HS-5 (cell line): ENCODE results near the gene SHMT1.

Source experiments
- DNase-seq: peaks from one replicate; pipeline ENCODE4 v3.0.0-alpha.2; 2012; ENCODE audit warnings: low read depth

SHMT1 gene

DNA sequence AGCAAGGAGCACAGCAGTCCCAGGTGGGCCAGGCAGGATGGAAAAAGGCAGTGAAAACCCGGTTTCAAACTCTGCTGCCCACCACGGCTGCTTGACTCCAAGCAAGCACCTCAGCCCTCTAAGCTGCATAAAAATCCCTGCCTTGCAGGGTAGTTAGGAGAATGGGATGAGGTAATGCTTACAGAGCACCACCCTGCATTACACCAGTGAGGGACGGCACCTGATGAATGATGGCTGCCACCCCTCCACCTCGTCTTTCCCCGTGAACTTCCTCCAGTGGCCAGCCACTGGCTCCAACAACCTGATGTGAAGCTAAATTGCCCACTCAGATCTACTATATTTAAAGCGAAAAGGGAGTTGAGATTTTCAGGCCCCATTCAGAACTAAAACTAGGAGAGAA is 81.6 kb downstream of the SHMT1 start:
- no peak for DNase-seq

GRCh38 chr17:18280766-18281371 is 82.5 kb downstream of the SHMT1 start:
- DNase-seq: no peak

DNA sequence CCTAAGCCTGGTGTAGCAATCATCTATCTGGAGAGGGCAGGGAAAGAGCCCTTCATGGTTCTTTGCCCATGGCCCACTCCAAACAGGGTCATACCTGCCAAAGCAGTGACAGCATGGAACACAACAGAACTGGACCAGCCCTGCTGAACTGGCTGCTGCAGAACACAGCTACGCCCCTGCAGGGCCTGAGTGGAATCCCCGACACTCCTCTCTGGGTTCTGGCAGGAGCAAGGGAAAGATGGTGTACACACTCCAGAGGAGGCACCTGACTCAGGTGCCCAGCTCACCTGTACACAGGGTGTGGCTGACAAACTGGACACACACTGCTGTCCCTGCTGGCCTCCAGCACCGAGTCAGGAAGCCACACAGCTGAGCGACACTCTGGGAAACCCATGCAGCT is 83.1 kb downstream of the SHMT1 start:
- no peak for DNase-seq

DNA sequence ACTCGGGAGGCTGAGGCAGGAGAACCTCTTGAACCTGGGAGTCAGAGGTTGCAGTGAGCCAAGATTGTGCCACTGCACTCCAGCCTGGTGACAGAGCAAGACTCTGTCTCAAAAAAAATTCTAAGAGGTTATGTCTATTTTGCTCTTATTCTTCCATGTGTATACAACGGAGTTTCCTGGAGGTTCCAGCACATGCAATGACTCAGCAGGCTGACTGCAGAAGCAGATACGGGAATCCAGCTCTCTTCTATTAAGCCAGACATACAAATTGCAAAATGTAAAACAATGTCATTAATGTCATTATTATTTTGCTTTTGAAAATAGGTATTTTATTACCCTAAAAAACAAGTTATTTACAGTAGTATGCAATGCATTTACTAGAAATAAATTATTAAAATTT is 84.5 kb downstream of the SHMT1 start:
- DNase-seq: no peak
